SK-N-SH (cell line): ENCODE measurements around the gene POLL. TPM values are rescaled to one million over a fixed set of nuclear protein-coding genes. Genes with fewer than 3 reads are reported as not detected.

Experiments used
- CTCF ChIA-PET: fragments of 300-600, 350-600 bp; formaldehyde crosslinking; extraction: SDS; loops from one replicate; lab custom pipeline; 2021; lab: Yijun Ruan, JAX
- POLR2A ChIA-PET: fragments of 350-600 bp; sonication (Branson Sonifier 250); formaldehyde crosslinking; extraction: SDS; loops from one replicate; lab custom pipeline; 2020; ENCODE audit warnings: antibody characterized with exemption, inconsistent platforms; lab: Yijun Ruan, JAX
- DNase-seq: peaks from one replicate; pipeline ENCODE4 v3.0.0; 2012
- H2AFZ ChIP-seq: fragments of 200-600 bp; sonication (generic); 2 replicates; pipeline ENCODE4 v1.8.1; 2016; ENCODE audit warnings: antibody characterized with exemption, mild to moderate bottlenecking, low read depth
- H3F3A ChIP-seq: fragments of 200-600 bp; sonication (generic); replicated peaks from 2 replicates; pipeline ENCODE3; 2016; ENCODE audit warnings: antibody characterized with exemption, mild to moderate bottlenecking; ENCODE audit not compliant: insufficient read depth
- H3K27ac ChIP-seq, 2 experiments: fragments of 200-500 bp in 1 of 2; fragments of 200-600 bp in 1 of 2; sonication (Bioruptor generic) in 1 of 2; sonication (generic), shearing (Covaris generic) in 1 of 2; 2 replicates each; pipeline versions ENCODE4 v1.5.1 to v1.6.1; 2014 to 2016; ENCODE audit warnings: low read depth in 2 of 2, inconsistent platforms in 1 of 2, low read length in 1 of 2, mild to moderate bottlenecking in 1 of 2, mixed read lengths in 1 of 2
- H3K27me3 ChIP-seq: fragments of 200-600 bp; sonication (generic), shearing (Covaris generic); 2 replicates; pipeline ENCODE4 v1.6.1; 2016; ENCODE audit warnings: mixed run types; ENCODE audit not compliant: insufficient read depth
- H3K36me3 ChIP-seq, 2 experiments: fragments of 200-500 bp in 1 of 2; fragments of 200-600 bp in 1 of 2; sonication (Bioruptor generic) in 1 of 2; sonication (generic) in 1 of 2; replicated peaks in 1 of 2; 2 replicates each; pipeline versions ENCODE3 to v1.5.1; 2014 to 2016; ENCODE audit warnings: low read length in 1 of 2, mild to moderate bottlenecking in 1 of 2; ENCODE audit not compliant: insufficient read depth in 2 of 2, control insufficient read depth in 1 of 2
- H3K4me1 ChIP-seq, 2 experiments: fragments of 200-500 bp in 1 of 2; fragments of 200-600 bp in 1 of 2; sonication (Bioruptor generic) in 1 of 2; sonication (generic), shearing (Covaris generic) in 1 of 2; 2 replicates each; pipeline versions ENCODE4 v1.5.1 to v1.6.1; 2014 to 2016; ENCODE audit warnings: low read depth in 1 of 2, low read length in 1 of 2, mixed run types in 1 of 2; ENCODE audit not compliant: insufficient read depth in 2 of 2, control insufficient read depth in 1 of 2
- H3K4me2 ChIP-seq: fragments of 200-600 bp; sonication (generic), shearing (Covaris generic); 2 replicates; pipeline ENCODE4 v1.6.1; 2017; ENCODE audit warnings: mixed run types
- H3K4me3 ChIP-seq, 2 experiments: fragments of 200-500 bp in 1 of 2; fragments of 200-600 bp in 1 of 2; sonication (Bioruptor generic) in 1 of 2; sonication (generic), shearing (Covaris generic) in 1 of 2; 2 replicates each; pipeline versions ENCODE4 v1.5.1 to v1.8.1; 2014 to 2016; ENCODE audit warnings: low read depth in 2 of 2, inconsistent platforms in 1 of 2, low read length in 1 of 2, mild to moderate bottlenecking in 1 of 2, mixed read lengths in 1 of 2, moderate library complexity in 1 of 2
- H3K79me2 ChIP-seq: fragments of 200-600 bp; sonication (generic); 2 replicates; pipeline ENCODE4 v1.8.1; 2017; ENCODE audit warnings: mild to moderate bottlenecking; ENCODE audit not compliant: insufficient read depth
- H3K9ac ChIP-seq: fragments of 200-600 bp; sonication (generic); 2 replicates; pipeline ENCODE4 v1.6.1; 2017; ENCODE audit warnings: mixed run types
- H3K9me2 ChIP-seq: fragments of 200-600 bp; sonication (generic); 2 replicates; pipeline ENCODE4 v1.6.1; 2017; ENCODE audit warnings: mixed run types
- H3K9me3 ChIP-seq: fragments of 200-600 bp; sonication (generic); 2 replicates; pipeline ENCODE4 v1.6.1; 2017; ENCODE audit warnings: mixed run types, mild to moderate bottlenecking, moderate library complexity
- H4K20me1 ChIP-seq: fragments of 200-600 bp; sonication (generic); 2 replicates; pipeline ENCODE4 v1.6.1; 2017; ENCODE audit warnings: mild to moderate bottlenecking, mixed run types; ENCODE audit not compliant: insufficient read depth
- CHD2 ChIP-seq: fragments of 150-350 bp; IDR thresholded peaks from 2 replicates; pipeline ENCODE4 v1.6.1; 2018; ENCODE audit warnings: low read length; ENCODE audit not compliant: partially characterized antibody
- EP300 ChIP-seq, 2 experiments: IDR thresholded peaks; 2 replicates each; pipeline versions ENCODE4 v1.4.0 to v1.6.1; 2012; ENCODE audit warnings: borderline replicate concordance in 1 of 2, low read depth in 1 of 2, low read length in 1 of 2
- FOXJ3 ChIP-seq: sonication (generic); formaldehyde crosslinking; IDR thresholded peaks from 2 replicates; pipeline ENCODE4 v1.5.1; 2020; ENCODE audit warnings: mild to moderate bottlenecking, missing genetic modification reagents
- GABPA ChIP-seq: IDR thresholded peaks from 2 replicates; pipeline ENCODE4 v1.4.0; 2012; ENCODE audit warnings: low read depth, mild to moderate bottlenecking
- GATA2 ChIP-seq: sonication (generic); formaldehyde crosslinking; IDR thresholded peaks from 2 replicates; pipeline ENCODE4 v1.5.0; 2020; ENCODE audit warnings: mild to moderate bottlenecking, missing genetic modification reagents
- NFIC ChIP-seq: IDR thresholded peaks from 2 replicates; pipeline ENCODE4 v1.4.0; 2012; ENCODE audit warnings: borderline replicate concordance
- RAD21 ChIP-seq: IDR thresholded peaks from 2 replicates; pipeline ENCODE4 v1.6.1; 2012; ENCODE audit warnings: mild to moderate bottlenecking, low read length
- RFX5 ChIP-seq: IDR thresholded peaks from 2 replicates; pipeline ENCODE4 v1.6.1; 2012; ENCODE audit warnings: mild to moderate bottlenecking, improper control_type of control experiment, low read length
- TAF1 ChIP-seq: IDR thresholded peaks from 2 replicates; pipeline ENCODE4 v1.6.1; 2012; ENCODE audit warnings: low read depth, mild to moderate bottlenecking, low read length, moderate library complexity, borderline replicate concordance
- TCF12 ChIP-seq: IDR thresholded peaks from 2 replicates; pipeline ENCODE4 v1.4.0; 2012
- WGBS: methylation state at CpG from one replicate; pipeline ENCODE4 v1.1.6; 2017; ENCODE audit warnings: low lambda C conversion rate; 5-methylcytosine and 5-hydroxymethylcytosine counted together
- polyA plus RNA-seq, 3 experiments: library from polyadenylated mRNA; depleted of rRNA; stranded (reverse); fragments of >200 nt; gene quantifications; 2 replicates each; pipeline ENCODE4 v1.2.3, GENCODE V29; 2012
- TF ChIP-seq, protein P1 (sequence below): IDR thresholded peaks from 2 replicates; pipeline ENCODE4 v1.4.0; 2012; ENCODE audit warnings: low read depth, borderline replicate concordance
- TF ChIP-seq, protein P2 (sequence below): fragments of 150-350 bp; IDR thresholded peaks from 2 replicates; pipeline ENCODE4 v1.6.1; 2017; ENCODE audit warnings: antibody characterized with exemption, low read length, low read depth, borderline replicate concordance
- TF ChIP-seq, protein P3 (sequence below): IDR thresholded peaks from 2 replicates; pipeline ENCODE4 v1.6.1; 2012; ENCODE audit warnings: mild to moderate bottlenecking, low read depth, low read length, moderate library complexity

Gene POLL
- polyA plus RNA-seq, 1 of the 3 experiments (the other 2 are of a cell fraction): 22.0 TPM

DNA sequence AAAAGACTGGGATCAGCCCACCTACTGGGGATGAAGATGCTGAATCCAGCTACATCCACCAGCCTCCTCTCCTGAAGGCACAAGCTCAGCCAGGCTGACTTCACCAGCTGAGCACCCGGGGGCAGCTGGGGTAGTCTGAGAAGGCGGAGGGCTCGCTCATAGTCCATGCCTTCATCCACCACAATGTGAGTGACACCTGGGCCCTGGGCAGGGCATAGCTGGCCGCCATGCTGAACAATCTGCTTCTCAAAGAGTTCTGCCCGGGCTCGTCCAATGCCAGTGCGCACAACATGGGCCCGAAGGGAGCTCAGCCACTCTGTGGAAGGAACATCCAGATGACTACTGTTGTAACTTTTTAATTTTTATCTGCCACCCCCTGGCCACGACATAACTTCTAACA is 2.2 kb downstream of the POLL start:
- no peak overlapping the region for H3K27ac ChIP-seq
- H3K9me2 ChIP-seq: no peaks in the 10 kb centered on the region
- H3K4me1 ChIP-seq: peaks cover 13 to 37% of the 10 kb centered on the region in 2 experiments; a peak in 2 of 4 replicates
- H3K9ac ChIP-seq: no peak overlapping the region
- H3K4me3 ChIP-seq: no peak overlapping the region
- DNase-seq: no peak
- H3K27me3 ChIP-seq: no peaks in the 10 kb centered on the region
- peaks cover 14% of the 10 kb centered on the region; the same call in 1 of the 2 replicates for H3K79me2 ChIP-seq
- POLR2A ChIA-PET: no interaction called here
- H3K4me2 ChIP-seq: no peak overlapping the region; the same call in 1 of the 2 replicates
- TF ChIP-seq, protein P1, sequence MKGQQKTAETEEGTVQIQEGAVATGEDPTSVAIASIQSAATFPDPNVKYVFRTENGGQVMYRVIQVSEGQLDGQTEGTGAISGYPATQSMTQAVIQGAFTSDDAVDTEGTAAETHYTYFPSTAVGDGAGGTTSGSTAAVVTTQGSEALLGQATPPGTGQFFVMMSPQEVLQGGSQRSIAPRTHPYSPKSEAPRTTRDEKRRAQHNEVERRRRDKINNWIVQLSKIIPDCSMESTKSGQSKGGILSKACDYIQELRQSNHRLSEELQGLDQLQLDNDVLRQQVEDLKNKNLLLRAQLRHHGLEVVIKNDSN: no peak
- TF ChIP-seq CHD2: no peak
- no peak for TF ChIP-seq GABPA
- no peak for TF ChIP-seq NFIC
- TF ChIP-seq, protein P2, sequence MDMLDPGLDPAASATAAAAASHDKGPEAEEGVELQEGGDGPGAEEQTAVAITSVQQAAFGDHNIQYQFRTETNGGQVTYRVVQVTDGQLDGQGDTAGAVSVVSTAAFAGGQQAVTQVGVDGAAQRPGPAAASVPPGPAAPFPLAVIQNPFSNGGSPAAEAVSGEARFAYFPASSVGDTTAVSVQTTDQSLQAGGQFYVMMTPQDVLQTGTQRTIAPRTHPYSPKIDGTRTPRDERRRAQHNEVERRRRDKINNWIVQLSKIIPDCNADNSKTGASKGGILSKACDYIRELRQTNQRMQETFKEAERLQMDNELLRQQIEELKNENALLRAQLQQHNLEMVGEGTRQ: no peak
- no peak for TF ChIP-seq TAF1
- TF ChIP-seq, protein P3, sequence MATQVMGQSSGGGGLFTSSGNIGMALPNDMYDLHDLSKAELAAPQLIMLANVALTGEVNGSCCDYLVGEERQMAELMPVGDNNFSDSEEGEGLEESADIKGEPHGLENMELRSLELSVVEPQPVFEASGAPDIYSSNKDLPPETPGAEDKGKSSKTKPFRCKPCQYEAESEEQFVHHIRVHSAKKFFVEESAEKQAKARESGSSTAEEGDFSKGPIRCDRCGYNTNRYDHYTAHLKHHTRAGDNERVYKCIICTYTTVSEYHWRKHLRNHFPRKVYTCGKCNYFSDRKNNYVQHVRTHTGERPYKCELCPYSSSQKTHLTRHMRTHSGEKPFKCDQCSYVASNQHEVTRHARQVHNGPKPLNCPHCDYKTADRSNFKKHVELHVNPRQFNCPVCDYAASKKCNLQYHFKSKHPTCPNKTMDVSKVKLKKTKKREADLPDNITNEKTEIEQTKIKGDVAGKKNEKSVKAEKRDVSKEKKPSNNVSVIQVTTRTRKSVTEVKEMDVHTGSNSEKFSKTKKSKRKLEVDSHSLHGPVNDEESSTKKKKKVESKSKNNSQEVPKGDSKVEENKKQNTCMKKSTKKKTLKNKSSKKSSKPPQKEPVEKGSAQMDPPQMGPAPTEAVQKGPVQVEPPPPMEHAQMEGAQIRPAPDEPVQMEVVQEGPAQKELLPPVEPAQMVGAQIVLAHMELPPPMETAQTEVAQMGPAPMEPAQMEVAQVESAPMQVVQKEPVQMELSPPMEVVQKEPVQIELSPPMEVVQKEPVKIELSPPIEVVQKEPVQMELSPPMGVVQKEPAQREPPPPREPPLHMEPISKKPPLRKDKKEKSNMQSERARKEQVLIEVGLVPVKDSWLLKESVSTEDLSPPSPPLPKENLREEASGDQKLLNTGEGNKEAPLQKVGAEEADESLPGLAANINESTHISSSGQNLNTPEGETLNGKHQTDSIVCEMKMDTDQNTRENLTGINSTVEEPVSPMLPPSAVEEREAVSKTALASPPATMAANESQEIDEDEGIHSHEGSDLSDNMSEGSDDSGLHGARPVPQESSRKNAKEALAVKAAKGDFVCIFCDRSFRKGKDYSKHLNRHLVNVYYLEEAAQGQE: no peak
- no peak for TF ChIP-seq FOXJ3 (CRISPR knock-in tag)
- TF ChIP-seq EP300 (IDR thresholded peaks at IDR 0.05; ENCODE audit: borderline replicate concordance in 1 of 2, low read depth in 1 of 2, low read length in 1 of 2): no peak
- no peak for TF ChIP-seq GATA2
- TF ChIP-seq RFX5: no peak
- TF ChIP-seq RAD21: no peak
- no peak for TF ChIP-seq TCF12
- TF ChIP-seq, all 33 proteins: peak for 0
- 84% methylated on average over 3 of the region's 9 CpGs for WGBS
- H3K36me3 ChIP-seq: peaks cover 3 to 31% of the 10 kb centered on the region in 2 experiments
- CTCF ChIA-PET: interaction anchor here (0.6 to 11.9 kb wide), 7 partner anchors 14 to 443 kb away, joined by 3 to 88 read pairs (median 5); no protein-coding TSS in a partner anchor
- H4K20me1 ChIP-seq: no peaks in the 10 kb centered on the region
- H2AFZ ChIP-seq: no peak overlapping the region
- H3K9me3 ChIP-seq: no peaks in the 10 kb centered on the region
- H3F3A ChIP-seq: peaks cover 3% of the 10 kb centered on the region
